Cortex of kidney (tissue), 1 donor: ENCODE data around the gene COPRS.

ENCODE experiments used
- DNase-seq: peaks from one replicate; lab custom pipeline; 2025; lab: John Stamatoyannopoulos, UW

COPRS gene

GRCh38 chr17:31858642-31859486 is at the start of gene COPRS:
Gene COPRS (minus strand): TSS chr17:31859244. CDS start chr17:31859199, 45 bp downstream.
- no peak for DNase-seq

GRCh38 chr17:31908386-31908785 is 49.3 kb upstream of the COPRS start:
- DNase-seq: no peak

- no peak for DNase-seq
These were observed 48.4 kb upstream of the COPRS start for GRCh38 chr17:31907342-31907962.

- DNase-seq: no peak
These were observed 44.4 kb upstream of the COPRS start for GRCh38 chr17:31903401-31903800.

GRCh38 chr17:31902693-31903092 is 43.6 kb upstream of the COPRS start:
- no peak for DNase-seq

GRCh38 chr17:31900877-31901276 is 41.8 kb upstream of the COPRS start:
- no peak for DNase-seq

- no peak for DNase-seq
These were observed 29.1 kb upstream of the COPRS start for GRCh38 chr17:31888124-31888523.

- DNase-seq: no peak
These were observed 23.5 kb upstream of the COPRS start for GRCh38 chr17:31882571-31882970.

GRCh38 chr17:31880311-31880710 is 21.3 kb upstream of the COPRS start:
- DNase-seq: no peak

- DNase-seq: no peak
These were observed 19.6 kb upstream of the COPRS start for GRCh38 chr17:31878703-31879073.

GRCh38 chr17:31877911-31878702 is 19.1 kb upstream of the COPRS start:
- no peak for DNase-seq

GRCh38 chr17:31877341-31877740 is 18.3 kb upstream of the COPRS start:
- DNase-seq: no peak

- DNase-seq: no peak
These were observed 16.0 kb upstream of the COPRS start for GRCh38 chr17:31875081-31875480.

GRCh38 chr17:31869797-31870568 is 10.9 kb upstream of the COPRS start:
- no peak for DNase-seq

- DNase-seq: no peak
These were observed 10.0 kb upstream of the COPRS start for GRCh38 chr17:31869031-31869430.

- no peak for DNase-seq
These were observed 504 bp upstream of the COPRS start for GRCh38 chr17:31859487-31860008.

- DNase-seq: no peak
These were observed 963 bp downstream of the COPRS start for GRCh38 chr17:31857920-31858641.

GRCh38 chr17:31856750-31857149 is 2.3 kb downstream of the COPRS start:
- no peak for DNase-seq

- DNase-seq: no peak
These were observed 4.4 kb downstream of the COPRS start for GRCh38 chr17:31854672-31855071.

GRCh38 chr17:31853911-31854470 is 5.1 kb downstream of the COPRS start:
- DNase-seq: no peak

- no peak for DNase-seq
These were observed 13.8 kb downstream of the COPRS start for GRCh38 chr17:31845291-31845690.
